ENCODE results near the gene CELSR1. TPM values are rescaled to one million over a fixed set of nuclear protein-coding genes. Genes with fewer than 3 reads are reported as not detected.

CELSR1 gene
- total RNA-seq, 1 experiment from 2014 or later = 30.7 TPM

GRCh38 chr22:46356496-46357480 is 180.6 kb downstream of the CELSR1 start:
- Histone ChIP-seq H3K36me3 (ENCODE audit: control insufficient read depth, insufficient read depth, low read length) (no peaks in the 10 kb centered on the region; the same call in 1 of the 2 replicates), H3K9me3 (ENCODE audit: control insufficient read depth, insufficient read depth, low read depth, low read length) (no peaks in the 10 kb centered on the region), H3K27me3 (ENCODE audit: control insufficient read depth, insufficient read depth, low read length) (no peaks in the 10 kb centered on the region), H3K27ac (ENCODE audit: low read length) (no peak overlapping the region), H3K4me1 (ENCODE audit: control insufficient read depth, insufficient read depth, low read length) (no peaks in the 10 kb centered on the region), H3K4me3 (ENCODE audit: low read depth in 2 of 2, low read length in 2 of 2) (no peak overlapping the region)
- DNase-seq (ENCODE audit: low read depth, low spot score) = no peak
- no peak for ATAC-seq
- intact Hi-C loops (cut with micrococcal nuclease; ENCODE audit: unreplicated experiment) (no loop called here), in situ Hi-C loops (cut with HindIII; ENCODE audit: low pct_unique_long_range_greater_than_20kb, low sequenced_read_pairs) (no loop called here)
- BruUV-seq (replicated peaks) = no TSS peak
- CTCF ChIA-PET = no interaction called here
- no peak for TF ChIP-seq CTCF (IDR thresholded peaks at IDR 0.05)
- TF ChIP-seq, protein P1, sequence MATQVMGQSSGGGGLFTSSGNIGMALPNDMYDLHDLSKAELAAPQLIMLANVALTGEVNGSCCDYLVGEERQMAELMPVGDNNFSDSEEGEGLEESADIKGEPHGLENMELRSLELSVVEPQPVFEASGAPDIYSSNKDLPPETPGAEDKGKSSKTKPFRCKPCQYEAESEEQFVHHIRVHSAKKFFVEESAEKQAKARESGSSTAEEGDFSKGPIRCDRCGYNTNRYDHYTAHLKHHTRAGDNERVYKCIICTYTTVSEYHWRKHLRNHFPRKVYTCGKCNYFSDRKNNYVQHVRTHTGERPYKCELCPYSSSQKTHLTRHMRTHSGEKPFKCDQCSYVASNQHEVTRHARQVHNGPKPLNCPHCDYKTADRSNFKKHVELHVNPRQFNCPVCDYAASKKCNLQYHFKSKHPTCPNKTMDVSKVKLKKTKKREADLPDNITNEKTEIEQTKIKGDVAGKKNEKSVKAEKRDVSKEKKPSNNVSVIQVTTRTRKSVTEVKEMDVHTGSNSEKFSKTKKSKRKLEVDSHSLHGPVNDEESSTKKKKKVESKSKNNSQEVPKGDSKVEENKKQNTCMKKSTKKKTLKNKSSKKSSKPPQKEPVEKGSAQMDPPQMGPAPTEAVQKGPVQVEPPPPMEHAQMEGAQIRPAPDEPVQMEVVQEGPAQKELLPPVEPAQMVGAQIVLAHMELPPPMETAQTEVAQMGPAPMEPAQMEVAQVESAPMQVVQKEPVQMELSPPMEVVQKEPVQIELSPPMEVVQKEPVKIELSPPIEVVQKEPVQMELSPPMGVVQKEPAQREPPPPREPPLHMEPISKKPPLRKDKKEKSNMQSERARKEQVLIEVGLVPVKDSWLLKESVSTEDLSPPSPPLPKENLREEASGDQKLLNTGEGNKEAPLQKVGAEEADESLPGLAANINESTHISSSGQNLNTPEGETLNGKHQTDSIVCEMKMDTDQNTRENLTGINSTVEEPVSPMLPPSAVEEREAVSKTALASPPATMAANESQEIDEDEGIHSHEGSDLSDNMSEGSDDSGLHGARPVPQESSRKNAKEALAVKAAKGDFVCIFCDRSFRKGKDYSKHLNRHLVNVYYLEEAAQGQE (IDR thresholded peaks at IDR 0.05; ENCODE audit: insufficient read depth in 1 of 2, low read depth in 2 of 2, low read length in 1 of 2) = no peak
- no peak for TF ChIP-seq POLR2AphosphoS5 (IDR thresholded peaks at IDR 0.05; ENCODE audit: low read depth, low read length)
- no peak for TF ChIP-seq SIN3A (IDR thresholded peaks at IDR 0.05; ENCODE audit: borderline replicate concordance, insufficient read depth, low read depth, low read length)
- no peak for TF ChIP-seq TCF7L2 (IDR thresholded peaks at IDR 0.05; ENCODE audit: low read depth, low read length)
- POLR2A ChIA-PET = no interaction called here

DNA sequence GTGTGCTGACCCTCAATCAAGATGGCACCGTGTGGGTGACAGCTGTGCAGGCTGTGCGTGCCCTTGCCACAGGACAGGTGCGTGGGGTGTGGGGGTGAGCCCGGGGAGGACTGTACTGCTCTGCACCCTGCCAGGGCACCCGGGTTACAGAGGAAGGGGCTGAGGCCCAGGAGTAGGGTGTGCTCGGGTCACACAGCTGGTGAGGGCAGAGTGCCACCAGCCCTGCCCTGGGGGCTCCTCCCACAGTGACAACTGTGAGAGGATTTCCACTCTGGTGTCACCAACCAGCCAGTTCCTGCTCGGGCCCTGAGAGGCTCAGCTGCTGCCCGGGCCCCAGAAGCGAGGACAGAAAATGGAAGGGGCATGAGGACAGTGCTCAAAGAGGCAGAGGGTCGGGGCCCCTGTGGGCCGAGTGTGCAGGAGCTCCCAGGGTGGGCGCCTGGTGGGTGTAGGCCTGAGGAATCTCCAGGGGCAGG is 181.4 kb downstream of the CELSR1 start:
- in situ Hi-C loops (cut with HindIII; ENCODE audit: low pct_unique_long_range_greater_than_20kb, low sequenced_read_pairs) = no loop called here
- POLR2A ChIA-PET = no interaction called here

More for the DNA sequence above, 181.4 kb downstream of the CELSR1 start:
- Histone ChIP-seq H3K4me3 (ENCODE audit: low read depth in 2 of 2, low read length in 2 of 2) (no peak overlapping the region), H3K36me3 (ENCODE audit: control insufficient read depth, insufficient read depth, low read length) (no peaks in the 10 kb centered on the region; the same call in 1 of the 2 replicates), H3K4me1 (ENCODE audit: control insufficient read depth, insufficient read depth, low read length) (no peaks in the 10 kb centered on the region), H3K9me3 (ENCODE audit: control insufficient read depth, insufficient read depth, low read depth, low read length) (no peaks in the 10 kb centered on the region), H3K27me3 (ENCODE audit: control insufficient read depth, insufficient read depth, low read length) (no peaks in the 10 kb centered on the region), H3K27ac (ENCODE audit: low read length) (no peak overlapping the region)
- no TSS peak for BruUV-seq (replicated peaks)
- no peak for DNase-seq (ENCODE audit: low read depth, low spot score)
- TF ChIP-seq, protein P1 (IDR thresholded peaks at IDR 0.05; ENCODE audit: insufficient read depth in 1 of 2, low read depth in 2 of 2, low read length in 1 of 2) = no peak
- TF ChIP-seq CTCF (IDR thresholded peaks at IDR 0.05) = no peak
- TF ChIP-seq TCF7L2 (IDR thresholded peaks at IDR 0.05; ENCODE audit: low read depth, low read length) = no peak
- TF ChIP-seq SIN3A (IDR thresholded peaks at IDR 0.05; ENCODE audit: borderline replicate concordance, insufficient read depth, low read depth, low read length) = no peak
- TF ChIP-seq POLR2AphosphoS5 (IDR thresholded peaks at IDR 0.05; ENCODE audit: low read depth, low read length) = no peak
- CTCF ChIA-PET = no interaction called here
- ATAC-seq = no peak
- intact Hi-C loops (cut with micrococcal nuclease; ENCODE audit: unreplicated experiment) = no loop called here
